Mammary epithelial cell (primary cell): ENCODE results near the gene ASB2.

Experiments
- EZH2 ChIP-seq: IDR thresholded peaks from 2 replicates; pipeline ENCODE4 v1.6.1; 2012; ENCODE audit warnings: low read length, inconsistent platforms, borderline replicate concordance
- TF ChIP-seq, protein P1 (sequence below), 2 donors: IDR thresholded peaks in 1 of 2; conservative IDR thresholded peaks in 1 of 2; 2 replicates each; pipeline ENCODE4 v1.5.1; 2011 to 2012; ENCODE audit warnings: inconsistent platforms in 2 of 2, low read length in 2 of 2, mild to moderate bottlenecking in 2 of 2, control low read depth in 1 of 2, low read depth in 1 of 2; ENCODE audit not compliant: insufficient read depth in 1 of 2; ENCODE audit errors: extremely low read depth in 1 of 2

DNA sequence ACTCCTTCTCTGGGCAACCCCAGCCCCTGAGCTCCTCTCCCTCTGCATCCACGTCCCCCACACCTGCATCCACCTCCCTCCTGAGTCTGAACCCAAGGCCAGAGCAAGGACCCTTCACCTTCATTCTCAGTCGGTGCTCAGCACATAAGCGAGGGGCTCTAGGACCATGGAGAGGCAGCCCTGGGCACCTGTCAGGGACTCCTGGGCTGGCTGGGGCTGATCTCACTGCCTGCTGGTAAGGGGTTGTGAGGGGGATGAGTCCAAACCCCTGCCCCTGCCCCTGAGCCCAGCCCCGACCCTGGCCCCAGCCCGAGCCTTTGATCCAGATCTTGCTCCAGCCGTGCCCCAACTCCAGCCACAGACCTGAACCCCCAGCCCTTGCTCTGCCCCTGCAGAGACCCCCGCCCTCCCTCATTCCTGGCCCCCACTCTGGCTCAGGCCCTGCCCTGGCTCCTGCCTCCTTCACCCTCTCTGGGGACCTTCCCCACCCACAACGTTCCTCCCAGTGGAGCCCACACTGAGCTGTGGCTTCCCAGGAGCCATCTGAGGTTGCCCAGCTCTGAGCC is 19.8 kb upstream of the ASB2 start:
- TF ChIP-seq, protein P1, sequence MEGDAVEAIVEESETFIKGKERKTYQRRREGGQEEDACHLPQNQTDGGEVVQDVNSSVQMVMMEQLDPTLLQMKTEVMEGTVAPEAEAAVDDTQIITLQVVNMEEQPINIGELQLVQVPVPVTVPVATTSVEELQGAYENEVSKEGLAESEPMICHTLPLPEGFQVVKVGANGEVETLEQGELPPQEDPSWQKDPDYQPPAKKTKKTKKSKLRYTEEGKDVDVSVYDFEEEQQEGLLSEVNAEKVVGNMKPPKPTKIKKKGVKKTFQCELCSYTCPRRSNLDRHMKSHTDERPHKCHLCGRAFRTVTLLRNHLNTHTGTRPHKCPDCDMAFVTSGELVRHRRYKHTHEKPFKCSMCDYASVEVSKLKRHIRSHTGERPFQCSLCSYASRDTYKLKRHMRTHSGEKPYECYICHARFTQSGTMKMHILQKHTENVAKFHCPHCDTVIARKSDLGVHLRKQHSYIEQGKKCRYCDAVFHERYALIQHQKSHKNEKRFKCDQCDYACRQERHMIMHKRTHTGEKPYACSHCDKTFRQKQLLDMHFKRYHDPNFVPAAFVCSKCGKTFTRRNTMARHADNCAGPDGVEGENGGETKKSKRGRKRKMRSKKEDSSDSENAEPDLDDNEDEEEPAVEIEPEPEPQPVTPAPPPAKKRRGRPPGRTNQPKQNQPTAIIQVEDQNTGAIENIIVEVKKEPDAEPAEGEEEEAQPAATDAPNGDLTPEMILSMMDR (conservative IDR thresholded peaks at IDR 0.05 in 1 of 2, IDR thresholded peaks at IDR 0.05 in 1 of 2; ENCODE audit: extremely low read depth in 1 of 2, insufficient read depth in 1 of 2, low read depth in 1 of 2, low read length in 2 of 2) = no peak
- TF ChIP-seq EZH2 = no peak
